Natural killer cell (primary cell): Measurements from ENCODE around the gene TMEM47. TPM values are rescaled to one million over a fixed set of nuclear protein-coding genes. Genes with fewer than 3 reads are reported as not detected.

ENCODE experiments used
- ATAC-seq, 3 donors: fragments of 150-1000 bp in 2 of 3; fragments of 200-7000 bp in 1 of 3; cut with Tn5 transposase; 1 replicate in 1 of 3; 2 replicates in 2 of 3; pipeline ENCODE4 v1.10.0; 2021; ENCODE audit warnings: mild to moderate bottlenecking in 2 of 3, moderate library complexity in 2 of 3
- DNase-seq, 2 donors: peaks; one replicate each; pipeline versions ENCODE4 v3.0.0 to v3.0.0-alpha.2; 2013 to 2021; ENCODE audit warnings: mixed read lengths in 1 of 2
- H3K27ac ChIP-seq: one replicate; pipeline ENCODE4 v1.5.1; 2013; ENCODE audit warnings: mild to moderate bottlenecking, low read length
- H3K27me3 ChIP-seq: one replicate; pipeline ENCODE4 v1.6.1; 2013; ENCODE audit warnings: low read length; ENCODE audit not compliant: control insufficient read depth, insufficient read depth
- H3K36me3 ChIP-seq: one replicate; pipeline ENCODE4 v1.6.1; 2013; ENCODE audit warnings: low read length; ENCODE audit not compliant: control insufficient read depth, insufficient read depth
- H3K4me1 ChIP-seq: one replicate; pipeline ENCODE4 v1.6.1; 2013; ENCODE audit warnings: low read length; ENCODE audit not compliant: control insufficient read depth, insufficient read depth
- H3K4me3 ChIP-seq: one replicate; pipeline ENCODE4 v1.5.1; 2013; ENCODE audit warnings: low read length
- H3K9me3 ChIP-seq: one replicate; pipeline ENCODE4 v1.6.1; 2013; ENCODE audit warnings: low read length; ENCODE audit not compliant: control insufficient read depth, insufficient read depth
- H3K27ac Mint-ChIP-seq, 2 donors: one replicate each; pipeline ENCODE4 v1.8.0; 2022; ENCODE audit warnings: mild to moderate bottlenecking in 2 of 2, mixed read lengths in 2 of 2, moderate library complexity in 1 of 2
- H3K27me3 Mint-ChIP-seq, 2 donors: one replicate each; pipeline ENCODE4 v1.8.0; 2022; ENCODE audit warnings: low read depth in 2 of 2, mixed read lengths in 2 of 2
- H3K36me3 Mint-ChIP-seq: one replicate; pipeline ENCODE4 v1.8.0; 2022; ENCODE audit warnings: mixed read lengths
- H3K4me1 Mint-ChIP-seq, 2 donors: one replicate each; pipeline ENCODE4 v1.8.0; 2022; ENCODE audit warnings: mixed read lengths in 2 of 2
- H3K4me3 Mint-ChIP-seq: one replicate; pipeline ENCODE4 v1.8.0; 2022; ENCODE audit warnings: mild to moderate bottlenecking, moderate library complexity, mixed read lengths
- H3K9me3 Mint-ChIP-seq, 2 donors: one replicate each; pipeline ENCODE4 v1.8.0; 2022; ENCODE audit warnings: mixed read lengths in 2 of 2
- WGBS: methylation state at CpG from one replicate; pipeline ENCODE4 v1.1.7; 2013; ENCODE audit warnings: missing lambda C conversion rate; ENCODE audit not compliant: insufficient coverage; 5-methylcytosine and 5-hydroxymethylcytosine counted together
- intact Hi-C: fragments of 100-400 bp; cut with micrococcal nuclease; formaldehyde crosslinking; loops from one replicate; pipeline ENCODE4 v1.14.2; 2022
- total RNA-seq, 4 donors: library from RNA; stranded (reverse); fragments of 120-200 nt in 1 of 4; gene quantifications; one replicate each; pipeline versions ENCODE4 v1.2.3 to v1.2.4, GENCODE V29; 2013 to 2022
- TF ChIP-seq, protein P1 (sequence below): fragments of 200-600 bp; IDR thresholded peaks from one replicate; pipeline ENCODE4 v1.8.0; 2022; ENCODE audit warnings: antibody characterized with exemption

TMEM47 gene
- total RNA-seq, 3 donors from 2014 or later (not counting 1 experiment from before 2014, with no cell fraction given): not detected

DNA sequence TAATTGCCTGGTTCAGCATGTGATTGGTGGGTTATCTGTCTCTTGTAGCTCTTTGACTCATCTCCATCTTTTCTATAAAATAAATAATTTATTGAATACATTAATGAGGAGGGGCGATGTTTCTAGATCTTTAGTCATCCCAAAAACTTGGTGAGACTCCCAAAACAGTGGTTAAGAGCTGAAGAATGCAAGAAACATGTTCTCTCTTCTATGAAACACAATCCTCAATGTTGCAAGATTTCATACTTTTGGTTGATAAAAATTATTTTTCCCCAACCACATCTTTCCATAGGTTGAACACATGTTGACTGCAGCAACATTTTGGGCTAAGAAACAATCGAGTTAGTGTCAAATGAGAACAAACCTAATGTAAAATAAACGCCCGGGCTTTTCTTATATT is 1.2 kb upstream of the TMEM47 start:
- H3K27me3 Mint-ChIP-seq: peaks cover 8 to 32% of the 10 kb centered on the region in 2 donors
- H3K4me3 Mint-ChIP-seq: no peak overlapping the region
- H3K36me3 Mint-ChIP-seq: peaks cover 20% of the 10 kb centered on the region
- peaks cover 2% of the 10 kb centered on the region for H3K27me3 ChIP-seq
- WGBS: 82% methylated on average over 2 of the region's 4 CpGs
- H3K27ac Mint-ChIP-seq: no peak overlapping the region
- no peak for DNase-seq
- H3K27ac ChIP-seq: no peak overlapping the region
- H3K4me3 ChIP-seq: no peak overlapping the region
- intact Hi-C loops: no loop called here
- TF ChIP-seq, protein P1, sequence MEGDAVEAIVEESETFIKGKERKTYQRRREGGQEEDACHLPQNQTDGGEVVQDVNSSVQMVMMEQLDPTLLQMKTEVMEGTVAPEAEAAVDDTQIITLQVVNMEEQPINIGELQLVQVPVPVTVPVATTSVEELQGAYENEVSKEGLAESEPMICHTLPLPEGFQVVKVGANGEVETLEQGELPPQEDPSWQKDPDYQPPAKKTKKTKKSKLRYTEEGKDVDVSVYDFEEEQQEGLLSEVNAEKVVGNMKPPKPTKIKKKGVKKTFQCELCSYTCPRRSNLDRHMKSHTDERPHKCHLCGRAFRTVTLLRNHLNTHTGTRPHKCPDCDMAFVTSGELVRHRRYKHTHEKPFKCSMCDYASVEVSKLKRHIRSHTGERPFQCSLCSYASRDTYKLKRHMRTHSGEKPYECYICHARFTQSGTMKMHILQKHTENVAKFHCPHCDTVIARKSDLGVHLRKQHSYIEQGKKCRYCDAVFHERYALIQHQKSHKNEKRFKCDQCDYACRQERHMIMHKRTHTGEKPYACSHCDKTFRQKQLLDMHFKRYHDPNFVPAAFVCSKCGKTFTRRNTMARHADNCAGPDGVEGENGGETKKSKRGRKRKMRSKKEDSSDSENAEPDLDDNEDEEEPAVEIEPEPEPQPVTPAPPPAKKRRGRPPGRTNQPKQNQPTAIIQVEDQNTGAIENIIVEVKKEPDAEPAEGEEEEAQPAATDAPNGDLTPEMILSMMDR: no peak
- H3K4me1 ChIP-seq: no peaks in the 10 kb centered on the region
- no peaks in the 10 kb centered on the region for H3K9me3 ChIP-seq
- no peaks in the 10 kb centered on the region for H3K4me1 Mint-ChIP-seq
- ATAC-seq: no peak
- no peaks in the 10 kb centered on the region for H3K36me3 ChIP-seq
- H3K9me3 Mint-ChIP-seq: peaks cover 3 to 10% of the 10 kb centered on the region in 2 donors

DNA sequence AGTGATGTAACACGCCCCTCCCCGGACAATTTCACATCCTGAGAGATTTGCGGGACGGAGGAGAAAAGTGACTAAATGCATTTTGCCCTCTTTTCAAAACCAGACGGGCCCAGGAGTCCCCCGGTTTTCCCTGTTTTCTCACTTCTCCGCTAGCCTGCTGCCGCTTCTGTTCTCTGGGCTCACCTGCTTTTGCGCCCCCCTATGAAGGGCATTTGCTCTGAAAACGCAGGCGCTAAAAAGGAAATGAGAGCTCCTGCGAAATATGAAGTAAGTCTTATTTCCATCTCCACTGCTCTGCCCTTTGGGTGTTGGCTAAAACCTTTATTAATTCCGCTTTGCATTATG is 613 bp upstream of the TMEM47 start:
- Histone ChIP-seq H3K36me3 (no peaks in the 10 kb centered on the region), H3K27me3 (peaks cover 2% of the 10 kb centered on the region), H3K9me3 (no peaks in the 10 kb centered on the region), H3K27ac (no peak overlapping the region), H3K4me1 (no peaks in the 10 kb centered on the region), H3K4me3 (no peak overlapping the region)
- H3K36me3 Mint-ChIP-seq: peaks cover 20% of the 10 kb centered on the region
- peaks cover 3 to 10% of the 10 kb centered on the region in 2 donors for H3K9me3 Mint-ChIP-seq
- no peak overlapping the region for H3K4me3 Mint-ChIP-seq
- H3K4me1 Mint-ChIP-seq: no peaks in the 10 kb centered on the region
- ATAC-seq: no peak
- WGBS: 7% methylated on average over 12 of the region's 13 CpGs
- peaks cover 8 to 32% of the 10 kb centered on the region in 2 donors for H3K27me3 Mint-ChIP-seq
- TF ChIP-seq, protein P1: no peak
- intact Hi-C loops: no loop called here
- H3K27ac Mint-ChIP-seq: no peak overlapping the region
- no peak for DNase-seq

DNA sequence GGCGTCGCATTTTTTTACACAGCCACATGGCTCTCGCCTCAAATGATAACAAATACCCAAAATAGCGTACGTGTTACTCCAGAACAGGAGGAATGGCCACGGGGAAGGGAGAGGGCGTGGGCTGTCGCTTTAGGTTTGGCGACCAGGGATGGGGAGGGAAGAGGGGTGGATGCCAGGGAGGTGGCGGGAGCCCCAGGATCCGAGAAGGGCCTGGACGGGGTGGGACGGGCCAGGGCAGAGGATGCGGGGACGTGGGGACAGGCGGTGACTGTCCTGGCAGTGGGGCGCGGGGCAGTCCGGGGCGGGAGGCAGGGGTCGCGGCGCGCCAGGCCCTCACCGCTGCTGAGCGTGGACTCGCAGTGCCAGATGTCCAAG is 631 bp downstream of the TMEM47 start:
- Histone ChIP-seq H3K27me3 (peaks cover 2% of the 10 kb centered on the region), H3K4me3 (no peak overlapping the region), H3K36me3 (no peaks in the 10 kb centered on the region), H3K4me1 (no peaks in the 10 kb centered on the region), H3K27ac (no peak overlapping the region), H3K9me3 (no peaks in the 10 kb centered on the region)
- Mint-ChIP-seq H3K4me3 (no peak overlapping the region), H3K27me3 (peaks cover 8 to 32% of the 10 kb centered on the region in 2 donors), H3K27ac (no peak overlapping the region), H3K9me3 (peaks cover 0 to 8% of the 10 kb centered on the region in 2 donors), H3K4me1 (no peaks in the 10 kb centered on the region), H3K36me3 (peaks cover 20% of the 10 kb centered on the region)
- 5% methylated on average over 24 of the region's 27 CpGs for WGBS
- ATAC-seq (no peak), DNase-seq (no peak)
- intact Hi-C loops: no loop called here
- TF ChIP-seq, protein P1: no peak
